Ishikawa (cell line): ENCODE results near the gene DENND2C.

ENCODE experiments used
- EP300 ChIP-seq: IDR thresholded peaks from 2 replicates; pipeline ENCODE4 v1.6.1; 2012; ENCODE audit warnings: borderline replicate concordance
- TAF1 ChIP-seq: IDR thresholded peaks from 2 replicates; pipeline ENCODE4 v1.6.1; 2012; ENCODE audit warnings: low read depth, mild to moderate bottlenecking
- YY1 ChIP-seq: IDR thresholded peaks from 2 replicates; pipeline ENCODE4 v1.6.1; 2012; ENCODE audit warnings: low read depth
- ZBTB7A ChIP-seq: IDR thresholded peaks from 2 replicates; pipeline ENCODE4 v1.6.1; 2012; ENCODE audit warnings: low read depth

GRCh38 chr1:114545796-114546195 lies 124.1 kb downstream of the DENND2C start:
- TF ChIP-seq TAF1 (no peak), ZBTB7A (no peak), YY1 (no peak), EP300 (no peak)
